ENCODE results near the gene BFSP1. TPM values are rescaled to one million over a fixed set of nuclear protein-coding genes. Genes with fewer than 3 reads are reported as not detected.

Gene BFSP1
- total RNA-seq = 1 to 10 TPM in 1 of 2 donors, under 1 TPM in 1; 0.23 to 1.2 TPM

GRCh38 chr20:17530716-17531664 lies at the start of gene BFSP1:
TSS of gene BFSP1 (minus strand) at chr20:17531379. CDS start at chr20:17531329, 50 bp downstream.
- H3K36me3 Mint-ChIP-seq (ENCODE audit: insufficient read depth in 2 of 2) = no peaks in the 10 kb centered on the region
- DNase-seq = peak; percentile 56 to 63
- H3K4me1 Mint-ChIP-seq (ENCODE audit: low read depth) = peaks cover 20% of the 10 kb centered on the region
- H3K27me3 Mint-ChIP-seq (ENCODE audit: low read depth) = peaks cover 17% of the 10 kb centered on the region
- ATAC-seq (replicated peaks in 1 of 2) = peak; percentile 84 to 86
- H3K9me3 Mint-ChIP-seq = no peaks in the 10 kb centered on the region
- peak within 1 kb of the TSS; percentile 88 for H3K4me3 Mint-ChIP-seq
- no peak within 1 kb of the TSS for H3K27ac Mint-ChIP-seq

- ATAC-seq (replicated peaks in 1 of 2) = no peak
Observed at GRCh38 chr20:17580895-17581294, 49.7 kb upstream of the BFSP1 start.

GRCh38 chr20:17579369-17580039 lies 48.3 kb upstream of the BFSP1 start:
- Mint-ChIP-seq H3K9me3 (no peaks in the 10 kb centered on the region), H3K27ac (no peak overlapping the region)
- peak in 1 of 2 donors; percentile 67 for ATAC-seq (replicated peaks in 1 of 2)

More at GRCh38 chr20:17580895-17581294, 49.7 kb upstream of the BFSP1 start:
- H3K4me1 Mint-ChIP-seq (ENCODE audit: low read depth) = peaks cover 20% of the 10 kb centered on the region
- H3K36me3 Mint-ChIP-seq (ENCODE audit: insufficient read depth in 2 of 2) = peaks cover 0 to 2% of the 10 kb centered on the region in 2 donors
- DNase-seq = no peak
- H3K27ac Mint-ChIP-seq = no peak overlapping the region
- H3K4me3 Mint-ChIP-seq = no peak overlapping the region
- H3K27me3 Mint-ChIP-seq (ENCODE audit: low read depth) = no peaks in the 10 kb centered on the region
- no peaks in the 10 kb centered on the region for H3K9me3 Mint-ChIP-seq

GRCh38 chr20:17576215-17576614 lies 45.0 kb upstream of the BFSP1 start:
- Mint-ChIP-seq H3K27me3 (ENCODE audit: low read depth) (no peaks in the 10 kb centered on the region), H3K9me3 (no peaks in the 10 kb centered on the region), H3K36me3 (ENCODE audit: insufficient read depth in 2 of 2) (peaks cover 0 to 3% of the 10 kb centered on the region in 2 donors), H3K4me3 (no peak overlapping the region), H3K27ac (no peak overlapping the region), H3K4me1 (ENCODE audit: low read depth) (peaks cover 43% of the 10 kb centered on the region)
- no peak for ATAC-seq (replicated peaks in 1 of 2)
- DNase-seq = no peak

More at GRCh38 chr20:17579369-17580039, 48.3 kb upstream of the BFSP1 start:
- H3K36me3 Mint-ChIP-seq (ENCODE audit: insufficient read depth in 2 of 2) = peaks cover 0 to 2% of the 10 kb centered on the region in 2 donors
- H3K4me1 Mint-ChIP-seq (ENCODE audit: low read depth) = peaks cover 20% of the 10 kb centered on the region
- DNase-seq = no peak
- H3K27me3 Mint-ChIP-seq (ENCODE audit: low read depth) = no peaks in the 10 kb centered on the region
- no peak overlapping the region for H3K4me3 Mint-ChIP-seq

- Mint-ChIP-seq H3K4me3 (no peak overlapping the region), H3K4me1 (ENCODE audit: low read depth) (peaks cover 29% of the 10 kb centered on the region), H3K27ac (no peak overlapping the region), H3K9me3 (no peaks in the 10 kb centered on the region), H3K36me3 (ENCODE audit: insufficient read depth in 2 of 2) (peaks cover 6 to 7% of the 10 kb centered on the region in 2 donors), H3K27me3 (ENCODE audit: low read depth) (peaks cover under 1% of the 10 kb centered on the region)
- no peak for ATAC-seq (replicated peaks in 1 of 2)
- DNase-seq = no peak
Observed at GRCh38 chr20:17573463-17573862, 42.3 kb upstream of the BFSP1 start.

GRCh38 chr20:17572034-17572638 lies 41.0 kb upstream of the BFSP1 start:
- peaks cover 6 to 7% of the 10 kb centered on the region in 2 donors for H3K36me3 Mint-ChIP-seq (ENCODE audit: insufficient read depth in 2 of 2)
- no peak overlapping the region for H3K27ac Mint-ChIP-seq
- DNase-seq = no peak
- peak overlapping the region; percentile 70 to 79 for H3K4me3 Mint-ChIP-seq
- peaks cover 29% of the 10 kb centered on the region for H3K4me1 Mint-ChIP-seq (ENCODE audit: low read depth)
- no peak for ATAC-seq (replicated peaks in 1 of 2)
- H3K27me3 Mint-ChIP-seq (ENCODE audit: low read depth) = peaks cover 10% of the 10 kb centered on the region
- H3K9me3 Mint-ChIP-seq = no peaks in the 10 kb centered on the region

GRCh38 chr20:17571153-17571527 lies 40.0 kb upstream of the BFSP1 start:
- Mint-ChIP-seq H3K4me3 (peak overlapping the region; percentile 87 to 100), H3K4me1 (ENCODE audit: low read depth) (peaks cover 29% of the 10 kb centered on the region), H3K27me3 (ENCODE audit: low read depth) (peaks cover 10% of the 10 kb centered on the region), H3K27ac (peak overlapping the region; percentile 97), H3K9me3 (no peaks in the 10 kb centered on the region), H3K36me3 (ENCODE audit: insufficient read depth in 2 of 2) (peaks cover 6 to 7% of the 10 kb centered on the region in 2 donors)
- DNase-seq = peak in 1 of 2 donors; percentile 19
- ATAC-seq (replicated peaks in 1 of 2) = peak; percentile 53

- ATAC-seq (replicated peaks in 1 of 2) (peak; percentile 40 to 53), DNase-seq (peak in 1 of 2 donors; percentile 6)
- H3K27ac Mint-ChIP-seq = peak overlapping the region; percentile 97
- peaks cover 29% of the 10 kb centered on the region for H3K4me1 Mint-ChIP-seq (ENCODE audit: low read depth)
- no peaks in the 10 kb centered on the region for H3K9me3 Mint-ChIP-seq
- peaks cover 6 to 7% of the 10 kb centered on the region in 2 donors for H3K36me3 Mint-ChIP-seq (ENCODE audit: insufficient read depth in 2 of 2)
- H3K4me3 Mint-ChIP-seq = peak overlapping the region; percentile 97 to 100
- H3K27me3 Mint-ChIP-seq (ENCODE audit: low read depth) = peaks cover 10% of the 10 kb centered on the region
Observed at GRCh38 chr20:17570347-17571152, 39.4 kb upstream of the BFSP1 start.

- H3K9me3 Mint-ChIP-seq = no peaks in the 10 kb centered on the region
Observed at GRCh38 chr20:17569616-17570346, 38.6 kb upstream of the BFSP1 start, which contains the start of gene DSTN. TSS of gene DSTN (plus strand) at chr20:17570075. CDS start at chr20:17570209, 134 bp downstream.

GRCh38 chr20:17568972-17569521 lies 37.9 kb upstream of the BFSP1 start:
- Mint-ChIP-seq H3K27ac (no peak overlapping the region), H3K36me3 (ENCODE audit: insufficient read depth in 2 of 2) (peaks cover 5 to 7% of the 10 kb centered on the region in 2 donors), H3K4me3 (peak overlapping the region; percentile 0 to 97), H3K9me3 (no peaks in the 10 kb centered on the region), H3K4me1 (ENCODE audit: low read depth) (peaks cover 29% of the 10 kb centered on the region), H3K27me3 (ENCODE audit: low read depth) (peaks cover 10% of the 10 kb centered on the region)
- ATAC-seq (replicated peaks in 1 of 2) (no peak), DNase-seq (peak in 1 of 2 donors; percentile 7)

More at GRCh38 chr20:17569616-17570346, 38.6 kb upstream of the BFSP1 start, which contains the start of gene DSTN:
- DNase-seq (peak; percentile 90 to 91), ATAC-seq (replicated peaks in 1 of 2) (peak; percentile 93)
- Mint-ChIP-seq H3K27ac (peak within 1 kb of the TSS; percentile 97), H3K36me3 (ENCODE audit: insufficient read depth in 2 of 2) (peaks cover 6 to 7% of the 10 kb centered on the region in 2 donors), H3K27me3 (ENCODE audit: low read depth) (peaks cover 10% of the 10 kb centered on the region), H3K4me1 (ENCODE audit: low read depth) (peaks cover 29% of the 10 kb centered on the region), H3K4me3 (peak within 1 kb of the TSS; percentile 97 to 100)

- Mint-ChIP-seq H3K9me3 (no peaks in the 10 kb centered on the region), H3K36me3 (ENCODE audit: insufficient read depth in 2 of 2) (peaks cover 5 to 7% of the 10 kb centered on the region in 2 donors), H3K27me3 (ENCODE audit: low read depth) (peaks cover 10% of the 10 kb centered on the region), H3K4me3 (peak overlapping the region; percentile 0 to 97), H3K27ac (no peak overlapping the region), H3K4me1 (ENCODE audit: low read depth) (peaks cover 25% of the 10 kb centered on the region)
- no peak for ATAC-seq (replicated peaks in 1 of 2)
- no peak for DNase-seq
Observed at GRCh38 chr20:17568045-17568788, 37.0 kb upstream of the BFSP1 start.
